ENCODE measurements around the gene ANKRD33.

The ANKRD33 gene

GRCh38 chr12:51920046-51920445 lies 32.1 kb downstream of the ANKRD33 start:
- no peaks in the 10 kb centered on the region for H3K27me3 ChIP-seq (ENCODE audit: control insufficient read depth, insufficient read depth, low read length)
- no peak overlapping the region for H3K9ac ChIP-seq
- H3K4me1 ChIP-seq, result peaks cover 47% of the 10 kb centered on the region
- no peak overlapping the region for H3K4me2 ChIP-seq (ENCODE audit: low read length)
- no peak overlapping the region for H3K4me3 ChIP-seq (ENCODE audit: low read depth, low read length)
- H3K9me3 ChIP-seq (ENCODE audit: control insufficient read depth, low read length), result no peaks in the 10 kb centered on the region
- TF ChIP-seq CTCF (IDR thresholded peaks at IDR 0.05), result no peak
- no peaks in the 10 kb centered on the region for H3K79me2 ChIP-seq
- H2AFZ ChIP-seq, result no peak overlapping the region
- H3K36me3 ChIP-seq (ENCODE audit: control insufficient read depth, insufficient read depth, low read length), result no peaks in the 10 kb centered on the region
- peak overlapping the region; percentile 91 for H3K27ac ChIP-seq

DNA sequence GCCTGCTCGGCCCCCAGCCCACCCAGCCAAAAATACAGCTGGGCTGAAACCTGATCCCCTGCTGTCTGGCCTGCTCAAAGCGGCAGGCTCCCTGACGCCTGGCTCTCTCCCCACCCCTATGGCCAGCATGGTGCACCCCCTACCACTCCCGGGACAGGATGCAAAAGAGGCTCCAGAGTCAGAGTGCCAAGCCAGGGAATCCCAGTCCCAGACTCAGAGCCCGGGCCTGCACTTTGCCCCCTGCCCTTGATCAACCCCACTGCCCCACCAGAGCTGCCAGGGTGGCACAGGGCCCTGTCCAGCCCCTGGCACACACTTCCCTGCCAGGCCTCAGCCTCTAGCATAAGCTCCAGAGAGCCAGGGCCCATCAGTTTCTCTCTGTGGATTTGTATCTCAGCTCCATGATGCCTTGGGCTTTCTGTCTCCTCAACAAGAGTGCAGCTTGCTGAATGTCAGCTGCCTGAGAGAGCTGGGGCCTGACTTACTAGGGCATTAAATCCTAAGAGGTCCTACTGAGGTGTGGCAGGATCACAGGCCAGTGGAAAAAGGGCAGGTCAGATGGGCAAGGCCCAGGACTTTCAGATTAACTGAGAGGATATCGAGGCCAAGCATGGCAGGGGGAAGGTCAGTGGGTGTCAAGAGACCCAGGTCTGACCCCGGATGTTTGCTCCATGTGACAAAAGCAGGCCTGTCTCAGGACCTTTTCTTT lies 33.3 kb downstream of the ANKRD33 start:
- Histone ChIP-seq H3K4me2 (ENCODE audit: low read length) (no peak overlapping the region), H2AFZ (peak overlapping the region; percentile 48), H3K27ac (peak overlapping the region; percentile 91), H3K4me1 (peaks cover 56% of the 10 kb centered on the region), H3K4me3 (ENCODE audit: low read depth, low read length) (no peak overlapping the region), H3K9me3 (ENCODE audit: control insufficient read depth, low read length) (no peaks in the 10 kb centered on the region), H3K36me3 (ENCODE audit: control insufficient read depth, insufficient read depth, low read length) (no peaks in the 10 kb centered on the region), H3K9ac (no peak overlapping the region), H3K27me3 (ENCODE audit: control insufficient read depth, insufficient read depth, low read length) (no peaks in the 10 kb centered on the region), H3K79me2 (no peaks in the 10 kb centered on the region)
- TF ChIP-seq CTCF (IDR thresholded peaks at IDR 0.05), result no peak

GRCh38 chr12:51922146-51922545 lies 34.2 kb downstream of the ANKRD33 start:
- Histone ChIP-seq H3K79me2 (no peaks in the 10 kb centered on the region), H3K9ac (no peak overlapping the region), H3K4me2 (ENCODE audit: low read length) (no peak overlapping the region), H3K36me3 (ENCODE audit: control insufficient read depth, insufficient read depth, low read length) (no peaks in the 10 kb centered on the region), H3K27me3 (ENCODE audit: control insufficient read depth, insufficient read depth, low read length) (no peaks in the 10 kb centered on the region), H3K27ac (peak overlapping the region; percentile 91), H2AFZ (no peak overlapping the region), H3K4me3 (ENCODE audit: low read depth, low read length) (no peak overlapping the region), H3K9me3 (ENCODE audit: control insufficient read depth, low read length) (no peaks in the 10 kb centered on the region), H3K4me1 (peaks cover 66% of the 10 kb centered on the region)
- no peak for TF ChIP-seq CTCF (IDR thresholded peaks at IDR 0.05)

DNA sequence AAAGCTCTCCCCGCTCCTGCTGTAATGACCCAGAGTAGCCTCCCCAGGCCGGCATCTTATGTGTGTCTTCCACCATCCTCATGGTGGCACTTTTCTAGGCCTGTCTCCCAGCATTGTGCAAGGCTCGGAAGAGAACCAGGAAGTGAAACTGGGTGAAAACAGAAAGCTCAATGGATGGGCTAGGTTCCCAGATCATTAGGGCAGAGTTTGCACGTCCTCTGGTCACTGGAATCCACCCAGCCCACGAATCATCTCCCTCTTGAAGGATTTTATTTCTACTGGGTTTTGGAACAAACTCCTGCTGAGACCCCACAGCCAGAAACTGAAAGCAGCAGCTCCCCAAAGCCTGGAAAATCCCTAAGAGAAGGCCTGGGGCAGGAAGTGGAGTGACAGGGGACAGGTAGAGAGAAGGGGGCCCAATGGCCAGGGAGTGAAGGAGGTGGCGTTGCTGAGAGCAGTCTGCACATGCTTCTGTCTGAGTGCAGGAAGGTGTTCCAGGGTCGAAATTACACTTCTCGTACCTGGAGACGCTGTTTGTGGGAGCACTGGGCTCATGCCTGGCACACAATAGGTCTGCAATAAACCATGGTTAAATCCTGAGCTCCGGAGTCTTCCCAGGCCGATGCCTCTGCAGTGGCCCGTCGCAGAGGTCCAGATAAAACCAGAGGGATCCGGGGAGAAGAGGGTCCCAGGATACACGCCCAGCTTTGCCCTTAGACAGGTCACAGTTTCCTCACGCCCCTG lies 35.0 kb downstream of the ANKRD33 start:
- Histone ChIP-seq H3K27ac (peak overlapping the region; percentile 91), H3K4me2 (ENCODE audit: low read length) (peak overlapping the region; percentile 45), H3K27me3 (ENCODE audit: control insufficient read depth, insufficient read depth, low read length) (no peaks in the 10 kb centered on the region), H3K36me3 (ENCODE audit: control insufficient read depth, insufficient read depth, low read length) (no peaks in the 10 kb centered on the region), H3K9ac (no peak overlapping the region), H2AFZ (peak overlapping the region; percentile 29), H3K4me1 (peaks cover 70% of the 10 kb centered on the region), H3K9me3 (ENCODE audit: control insufficient read depth, low read length) (no peaks in the 10 kb centered on the region), H3K79me2 (no peaks in the 10 kb centered on the region), H3K4me3 (ENCODE audit: low read depth, low read length) (no peak overlapping the region)
- TF ChIP-seq CTCF (IDR thresholded peaks at IDR 0.05), result no peak
